MM.1S (cell line): ENCODE measurements around the gene PLPP6.

Experiments used
- CTCF ChIP-seq: fragments of 300-600 bp; sonication (generic); IDR thresholded peaks from 2 replicates; pipeline ENCODE4 v1.5.1; 2016; ENCODE audit warnings: antibody characterized with exemption, low read length, mixed read lengths
- EZH2 ChIP-seq: fragments of 300-600 bp; sonication (generic); optimal IDR thresholded peaks from 2 replicates; pipeline ENCODE3; 2017; ENCODE audit warnings: low read depth, mild to moderate bottlenecking, antibody characterized with exemption, low read length, mixed read lengths
- EZH2phosphoT487 ChIP-seq: fragments of 300-600 bp; sonication (generic); IDR thresholded peaks from 2 replicates; pipeline ENCODE4 v1.6.1; 2018; ENCODE audit warnings: antibody characterized with exemption, low read length

GRCh38 chr9:4665357-4665756 lies 3.3 kb downstream of the PLPP6 start:
- TF ChIP-seq CTCF (no peak), EZH2 (no peak), EZH2phosphoT487 (no peak)
